H1 (cell line): ENCODE measurements around the gene BCAS4. TPM values are rescaled to one million over a fixed set of nuclear protein-coding genes. Genes with fewer than 3 reads are reported as not detected.

Experiments
- CBX8 ChIP-seq: fragments of 300-800, 300-1000 bp; sonication (generic); IDR thresholded peaks from 2 replicates; pipeline ENCODE4 v1.7.1; 2016; ENCODE audit warnings: low read depth, low read length, borderline replicate concordance
- CHD7 ChIP-seq: fragments of 300-600 bp; sonication (generic); IDR thresholded peaks from 2 replicates; pipeline ENCODE4 v1.7.1; 2012; ENCODE audit warnings: low read length, moderate library complexity, mild to moderate bottlenecking, inconsistent platforms; ENCODE audit not compliant: insufficient replicate concordance
- FOSL1 ChIP-seq: IDR thresholded peaks from 2 replicates; pipeline ENCODE4 v1.6.1; 2011; ENCODE audit warnings: mild to moderate bottlenecking, low read depth, low read length, moderate library complexity; ENCODE audit not compliant: insufficient read depth
- JUN ChIP-seq: IDR thresholded peaks from 2 replicates; pipeline ENCODE4 v1.6.1; 2011; ENCODE audit warnings: low read depth, mild to moderate bottlenecking, improper control_type of control experiment, low read length
- POU5F1 ChIP-seq: IDR thresholded peaks from 2 replicates; pipeline ENCODE4 v1.6.1; 2011; ENCODE audit warnings: low read depth, mild to moderate bottlenecking, low read length, moderate library complexity
- RAD21 ChIP-seq, 2 experiments: IDR thresholded peaks in 1 of 2; conservative IDR thresholded peaks in 1 of 2; 2 replicates each; pipeline ENCODE4 v1.6.1; 2011; ENCODE audit warnings: low read depth in 2 of 2, low read length in 2 of 2, improper control_type of control experiment in 1 of 2, inconsistent platforms in 1 of 2, mild to moderate bottlenecking in 1 of 2, moderate library complexity in 1 of 2
- SRF ChIP-seq: IDR thresholded peaks from 2 replicates; pipeline ENCODE4 v1.6.1; 2011; ENCODE audit warnings: mild to moderate bottlenecking, low read depth, low read length, moderate library complexity
- TAF1 ChIP-seq: IDR thresholded peaks from 2 replicates; pipeline ENCODE4 v1.6.1; 2011; ENCODE audit warnings: mild to moderate bottlenecking, low read depth, low read length
- polyA plus RNA-seq, 7 experiments: library from polyadenylated mRNA; depleted of rRNA in 3 of 7; stranded (reverse) in 5 of 7; unstranded in 2 of 7; fragments of >200 nt in 5 of 7; fragments of 200-250 nt in 2 of 7; gene quantifications; 1 replicate in 5 of 7; 2 replicates in 1 of 7; 4 replicates in 1 of 7; pipeline versions ENCODE4 v1.2.1 to v1.2.3, GENCODE V29; 2011 to 2013; ENCODE audit warnings: missing spikeins in 2 of 7, mixed read lengths in 2 of 7
- total RNA-seq: library from RNA; stranded (reverse); fragmentation: NEBNext Ultra II Directional; extraction: Animal tissue kit (Norgen Biotek cat#: 25700); gene quantifications from 2 replicates; pipeline ENCODE4 v1.2.1, GENCODE V29; 2021

The BCAS4 gene
- total and polyA plus RNA-seq, 2 of the 8 experiments (the other 6 are each of a cell fraction or from before 2014, with no cell fraction given): 21.2 to 23.6 TPM

DNA sequence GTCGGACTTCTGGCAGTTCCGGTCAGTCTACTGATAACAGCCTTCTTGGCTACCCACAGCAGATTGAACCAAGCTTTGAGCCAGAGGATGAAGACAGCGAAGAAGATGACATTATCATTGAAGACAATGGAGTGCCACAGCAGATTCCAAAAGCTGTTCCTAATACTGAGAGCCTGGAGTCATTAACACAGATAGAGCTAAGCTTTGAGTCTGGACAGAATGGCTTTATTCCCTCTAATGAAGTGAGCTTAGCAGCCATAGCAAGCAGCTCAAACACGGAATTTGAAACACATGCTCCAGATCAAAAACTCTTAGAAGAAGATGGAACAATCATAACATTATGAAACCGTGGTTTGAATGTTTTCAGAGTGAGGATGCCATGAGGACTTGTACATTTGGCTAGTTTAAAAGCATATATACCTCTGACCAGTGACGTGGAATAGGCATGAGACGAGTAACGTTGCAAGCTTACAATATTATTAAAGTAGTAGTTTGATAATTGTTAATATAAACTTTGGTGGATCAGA lies 44.7 kb upstream of the BCAS4 start (continued):
- TF ChIP-seq CHD7 (no peak), FOSL1 (no peak), POU5F1 (no peak), SRF (no peak), RAD21 (IDR thresholded peaks at IDR 0.05 in 1 of 2, conservative IDR thresholded peaks at IDR 0.05 in 1 of 2; ENCODE audit: low read depth in 2 of 2, low read length in 2 of 2) (no peak), CBX8 (no peak), TAF1 (no peak), JUN (no peak)
- TF ChIP-seq, all 59 proteins: peak for 0
